Smooth muscle cell of the brain vasculature (primary cell): ENCODE data around the gene RBM47.
A peak's percentile ranks its signal among the peaks of the same experiment; 100 is the strongest.

Experiments
- DNase-seq: peaks from one replicate; pipeline ENCODE4 v3.0.0-alpha.2; 2012; ENCODE audit warnings: low read depth, low spot score

Gene RBM47

DNA sequence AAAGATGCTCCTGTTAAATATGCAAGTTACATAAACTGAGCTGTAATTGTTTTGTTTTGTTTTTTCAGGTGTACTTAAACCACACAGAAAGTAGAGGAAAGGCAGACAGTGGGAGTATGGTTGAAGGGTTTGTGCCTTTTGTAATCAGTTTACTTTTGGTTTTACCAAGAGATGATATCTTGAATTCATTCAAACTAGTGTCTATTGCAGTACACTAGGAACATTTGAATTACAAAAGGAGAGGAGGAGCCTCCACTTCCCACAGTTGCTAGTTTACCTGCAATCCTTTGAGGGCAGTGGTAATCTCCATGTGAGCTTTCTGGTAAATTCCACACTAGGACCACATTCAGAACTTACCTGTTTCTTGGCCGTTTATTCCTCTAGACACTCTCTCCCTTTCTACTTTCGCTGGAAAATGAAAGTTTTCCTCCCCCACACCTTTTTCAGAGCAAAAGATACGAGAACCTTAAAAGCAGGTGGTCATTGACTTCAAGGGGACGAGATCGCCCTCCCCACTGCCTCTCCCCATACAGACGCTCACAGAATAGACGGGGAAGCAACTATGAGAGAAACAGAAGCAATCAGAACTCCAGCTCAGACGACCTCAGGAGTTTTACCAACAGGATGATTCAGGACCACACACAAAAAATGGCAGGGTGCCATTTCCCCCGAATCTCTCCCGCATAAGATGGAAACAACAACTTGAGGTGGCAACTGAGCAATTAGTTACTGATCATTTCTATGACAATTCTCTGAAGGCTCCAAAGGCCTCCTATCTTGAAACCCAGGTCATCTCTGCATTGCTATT is 3.3 kb downstream of the RBM47 start:
- no peak for DNase-seq

- no peak for DNase-seq
Observed at GRCh38 chr4:40623707-40624106, 6.0 kb downstream of the RBM47 start.

- DNase-seq, result no peak
Observed at GRCh38 chr4:40622913-40623312, 6.8 kb downstream of the RBM47 start.

DNA sequence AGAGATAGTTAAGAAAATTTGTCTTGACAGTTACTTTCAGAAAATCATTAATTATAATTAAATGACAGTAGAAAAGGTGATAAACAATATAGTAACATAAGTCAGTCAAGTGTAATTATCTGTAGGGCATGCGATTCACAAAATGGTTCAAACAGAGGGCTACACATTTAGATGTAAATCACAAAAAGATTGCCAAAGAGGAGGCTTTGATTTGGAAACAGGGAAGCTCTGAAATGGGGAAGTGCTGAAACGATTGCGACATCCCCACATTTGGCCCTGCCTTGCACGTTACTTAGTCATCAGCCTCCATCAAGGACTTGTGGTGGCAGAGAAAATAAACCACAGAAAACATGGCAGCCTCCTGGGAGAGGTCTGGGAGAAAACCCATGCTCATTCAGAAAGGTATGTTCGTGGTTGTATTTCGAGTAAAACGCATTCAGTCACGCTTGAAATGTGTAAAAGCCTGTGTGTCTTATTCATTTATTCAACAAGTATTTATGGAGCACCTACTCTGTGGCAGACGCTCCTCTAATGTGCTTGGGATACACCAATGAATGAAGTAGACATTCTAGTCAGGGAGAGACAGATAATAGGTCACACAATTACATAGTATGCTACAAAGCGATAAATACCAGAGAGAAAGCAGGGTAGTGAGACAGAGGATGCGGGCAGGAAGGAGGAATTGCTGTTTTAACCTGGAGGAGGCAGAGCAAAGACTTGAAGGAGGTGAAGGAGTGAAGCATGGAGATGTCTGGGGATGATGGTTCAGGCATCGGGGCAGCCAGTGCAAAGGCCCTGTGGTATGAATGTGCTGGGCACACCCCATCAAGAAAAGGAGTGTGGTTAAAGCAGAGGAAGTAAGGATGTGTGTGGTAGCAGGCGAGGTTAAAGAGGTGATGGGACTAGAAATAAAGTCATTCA is 7.8 kb downstream of the RBM47 start:
- DNase-seq, result peak; percentile 15

DNA sequence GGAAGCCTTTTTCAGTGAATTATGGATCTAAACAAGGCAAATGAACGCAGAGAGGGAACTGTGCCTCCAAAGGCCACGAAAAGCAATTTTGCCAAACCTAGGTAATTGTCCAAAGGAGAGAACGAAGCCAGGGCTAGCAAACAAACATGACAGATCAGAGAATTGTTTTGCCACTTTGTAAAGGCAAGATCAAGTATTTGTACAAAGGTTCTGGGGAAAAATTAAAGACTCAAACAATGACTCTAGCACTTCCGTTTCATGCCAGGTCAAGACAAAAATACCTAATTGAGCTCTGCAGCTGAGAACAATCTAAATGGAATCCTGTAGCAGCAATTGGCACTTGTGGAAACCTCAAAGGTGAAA is 8.5 kb downstream of the RBM47 start:
- DNase-seq, result no peak

DNA sequence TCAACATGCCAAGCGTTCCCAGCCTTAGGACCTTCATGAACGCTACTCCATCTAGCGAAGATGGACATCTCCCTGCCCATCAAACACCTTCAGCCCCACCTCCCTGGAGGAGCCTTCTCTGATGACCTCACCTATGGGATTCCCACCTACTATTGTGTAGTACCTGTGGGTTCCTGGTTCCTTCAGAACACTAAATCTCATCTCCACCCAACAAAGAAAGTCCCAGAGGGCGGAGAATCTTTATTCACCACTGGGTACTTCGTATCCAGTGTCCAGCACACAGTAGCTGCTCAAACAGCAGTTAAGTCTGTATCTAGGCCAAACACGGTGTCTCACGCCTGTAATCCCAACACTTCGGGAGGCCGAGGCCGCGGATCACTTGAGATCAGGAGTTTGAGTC is 10.1 kb downstream of the RBM47 start:
- no peak for DNase-seq

- no peak for DNase-seq
Observed at GRCh38 chr4:40617872-40618271, 11.8 kb downstream of the RBM47 start.

- DNase-seq, result no peak
Observed at GRCh38 chr4:40614031-40614430, 15.6 kb downstream of the RBM47 start.

DNA sequence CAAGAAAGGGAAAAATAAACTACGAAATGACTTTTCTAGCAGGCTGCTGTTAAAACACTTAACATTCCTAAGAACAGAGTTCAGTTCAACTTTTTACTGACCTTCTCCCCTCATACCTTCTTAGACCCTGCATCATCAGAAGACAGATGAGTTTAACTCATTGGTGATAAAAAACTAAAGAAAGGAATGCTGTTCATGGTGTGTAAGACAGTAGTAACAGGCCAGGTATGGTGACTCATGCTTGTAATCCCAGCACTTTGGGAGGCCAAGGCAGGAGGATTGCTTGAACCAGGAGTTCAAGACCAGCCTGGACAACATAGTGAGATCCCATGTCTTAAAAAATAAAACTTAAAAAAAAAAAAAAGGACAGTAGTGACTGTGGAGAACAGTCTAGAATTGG is 16.2 kb downstream of the RBM47 start:
- DNase-seq, result no peak

DNA sequence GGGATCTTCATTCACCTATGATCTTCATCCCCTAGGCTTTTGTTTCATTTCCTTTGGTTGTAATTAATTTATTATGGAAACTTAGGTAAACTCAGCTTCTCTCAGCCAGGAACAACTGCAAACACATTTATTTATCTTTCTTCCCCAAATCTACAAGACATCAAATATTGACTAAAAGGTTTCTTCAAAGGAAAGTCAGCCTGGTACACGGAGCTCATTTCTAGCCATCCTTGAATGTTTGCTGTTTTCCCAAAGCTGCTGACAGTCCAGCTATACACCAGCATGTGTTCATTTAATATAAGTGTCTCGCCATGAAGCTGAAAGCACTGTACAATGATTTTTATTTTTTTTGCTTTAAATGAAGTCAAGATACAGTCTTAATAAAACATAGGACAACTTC is 16.8 kb downstream of the RBM47 start:
- DNase-seq, result no peak

GRCh38 chr4:40612283-40612682 is 17.4 kb downstream of the RBM47 start:
- DNase-seq, result no peak

- DNase-seq, result no peak
Observed at GRCh38 chr4:40608628-40609027, 21.0 kb downstream of the RBM47 start.

DNA sequence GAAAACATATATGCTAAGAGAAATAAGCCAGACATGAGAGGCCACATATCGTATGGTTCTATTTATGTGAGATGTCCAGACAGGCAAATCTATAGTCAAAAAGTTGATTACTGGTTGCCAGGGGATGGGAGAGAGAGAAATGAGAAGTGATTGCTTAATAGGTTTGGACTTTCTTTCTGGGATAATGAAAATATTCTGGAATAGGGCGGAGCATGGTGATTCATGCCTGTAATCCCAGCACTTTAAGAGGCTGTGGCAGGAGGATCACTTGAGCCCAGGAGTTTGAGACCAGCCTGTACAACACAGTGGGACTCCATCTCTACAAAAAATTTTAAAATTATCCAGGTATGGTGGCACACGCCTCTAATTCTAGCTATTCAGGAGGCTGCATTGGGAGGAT is 22.4 kb downstream of the RBM47 start:
- no peak for DNase-seq

DNA sequence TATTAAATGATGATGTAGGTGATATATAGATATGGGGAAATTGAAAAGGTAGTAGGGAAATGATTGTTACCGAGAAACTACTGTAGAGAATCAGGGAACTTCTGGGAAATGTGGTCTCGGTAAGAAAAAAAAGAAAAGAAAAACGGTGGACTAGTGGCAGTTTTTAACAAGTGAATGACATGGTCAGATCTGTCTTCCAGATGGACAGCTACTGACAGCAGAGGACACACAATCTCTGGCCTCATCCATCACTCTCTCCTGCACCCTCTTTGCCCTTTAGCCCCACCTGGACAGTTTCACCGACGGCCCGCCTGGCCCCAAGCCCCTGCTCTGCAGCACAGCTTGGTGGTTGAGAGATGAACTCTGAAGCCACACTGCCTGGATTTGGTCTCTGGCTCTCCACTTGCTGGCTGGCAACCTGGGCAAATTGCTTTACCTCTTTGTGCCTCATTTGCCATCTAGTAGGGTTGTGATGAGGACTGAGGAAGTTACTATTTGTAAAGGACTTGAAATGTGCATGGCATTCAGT is 23.4 kb downstream of the RBM47 start:
- DNase-seq, result no peak

- no peak for DNase-seq
Observed at GRCh38 chr4:40603281-40603680, 26.4 kb downstream of the RBM47 start.

DNA sequence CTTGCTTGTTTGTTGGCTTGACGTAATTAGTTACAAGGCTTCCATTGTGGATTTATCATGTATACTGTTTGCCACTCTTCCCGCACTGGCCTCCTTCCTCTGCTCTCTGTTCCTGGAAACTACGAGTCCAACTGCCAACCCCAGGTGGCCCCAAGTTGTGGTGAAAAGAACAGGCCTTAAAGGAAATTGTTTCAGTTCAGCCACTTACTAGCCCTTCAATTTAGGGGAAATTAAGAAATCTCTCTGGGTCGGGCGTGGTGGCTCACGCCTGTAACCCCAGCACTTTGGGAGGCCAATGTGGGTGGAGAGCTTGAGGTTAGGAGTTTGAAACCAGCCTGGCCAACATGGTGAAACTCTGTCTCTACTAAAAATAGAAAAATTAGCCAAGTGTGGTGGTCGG is 28.0 kb downstream of the RBM47 start:
- DNase-seq, result no peak

DNA sequence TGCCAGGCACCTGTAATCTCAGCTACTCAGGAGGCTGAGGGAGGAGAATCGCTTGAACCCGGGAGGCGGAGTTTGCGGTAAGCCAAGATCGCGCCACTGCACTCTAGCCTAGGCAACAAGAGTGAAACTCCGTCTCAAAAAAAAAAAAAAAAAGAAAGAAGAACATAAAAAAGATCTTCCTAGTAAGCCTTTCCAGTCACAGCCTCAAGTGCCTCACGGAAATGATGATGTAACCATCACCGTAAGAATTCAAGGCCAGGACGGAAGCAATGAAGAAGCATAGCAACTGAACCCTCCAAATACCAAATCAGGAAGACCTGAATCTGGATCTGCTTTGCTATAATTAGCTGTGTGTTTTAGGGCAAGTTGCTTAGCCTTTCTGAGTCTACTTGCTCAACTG is 28.8 kb downstream of the RBM47 start:
- no peak for DNase-seq

DNA sequence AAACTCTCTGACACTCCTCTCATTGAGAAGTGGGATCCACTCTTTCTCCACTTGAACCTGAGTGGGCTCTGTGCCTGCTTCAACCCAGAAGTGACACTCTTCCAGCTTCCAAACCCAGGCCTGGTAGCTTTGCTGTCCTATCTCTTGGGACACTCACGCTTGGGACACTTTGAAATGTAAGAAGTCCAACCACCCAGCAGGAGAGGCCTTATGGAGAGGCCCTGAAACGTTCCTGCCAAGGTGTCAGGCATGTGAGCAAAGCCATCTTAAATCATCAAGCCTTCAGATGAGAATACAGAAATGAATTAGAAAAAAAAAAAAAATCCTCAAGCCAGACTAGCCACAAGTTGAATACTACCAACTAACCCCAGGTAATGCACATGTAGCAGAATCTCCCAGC is 30.2 kb downstream of the RBM47 start:
- DNase-seq, result no peak

GRCh38 chr4:40596522-40596921 is 33.1 kb downstream of the RBM47 start:
- DNase-seq, result no peak

GRCh38 chr4:40595981-40596380 is 33.7 kb downstream of the RBM47 start:
- no peak for DNase-seq

DNA sequence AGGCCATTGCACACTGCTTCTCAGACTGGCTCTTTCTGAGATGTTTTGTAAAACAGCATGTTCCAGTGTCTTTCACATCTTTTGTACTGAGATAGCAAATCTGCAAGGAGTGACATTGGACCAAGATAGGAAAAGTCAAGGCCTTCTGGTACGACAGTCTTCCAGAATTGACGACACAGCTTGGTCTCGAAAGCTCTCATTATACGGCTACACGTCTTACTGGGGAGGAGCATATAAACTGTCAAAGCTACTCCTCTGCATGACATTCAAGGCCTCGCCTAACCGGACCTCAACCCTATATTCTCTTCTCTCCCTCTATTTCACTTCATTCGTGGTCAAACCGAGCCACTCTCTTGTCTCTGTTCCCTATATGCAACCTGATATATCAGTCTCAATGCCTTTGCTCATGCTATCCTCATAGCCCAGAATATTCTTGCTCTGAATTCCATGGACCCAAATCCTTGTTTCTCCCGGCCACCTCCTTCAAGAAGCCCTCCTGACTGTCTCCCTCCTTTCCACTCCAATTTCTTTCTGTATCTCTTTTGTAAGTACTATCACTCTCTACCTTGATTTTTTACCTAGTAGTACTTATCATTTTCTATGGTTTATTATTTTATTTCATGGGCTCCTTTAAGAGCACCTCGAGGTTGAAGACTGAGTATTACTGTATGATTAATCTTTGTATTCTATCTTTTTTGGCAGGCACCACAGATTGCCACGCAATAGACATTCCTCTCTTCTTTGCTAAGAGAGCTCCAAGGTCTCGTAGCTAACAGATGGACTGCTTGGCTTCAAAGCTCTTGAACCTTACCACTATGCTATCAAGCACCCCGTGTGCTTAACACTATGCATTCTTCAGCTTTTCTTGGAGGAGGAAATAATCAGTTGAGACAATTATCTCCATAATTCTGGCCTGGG is 35.1 kb downstream of the RBM47 start:
- DNase-seq, result no peak

DNA sequence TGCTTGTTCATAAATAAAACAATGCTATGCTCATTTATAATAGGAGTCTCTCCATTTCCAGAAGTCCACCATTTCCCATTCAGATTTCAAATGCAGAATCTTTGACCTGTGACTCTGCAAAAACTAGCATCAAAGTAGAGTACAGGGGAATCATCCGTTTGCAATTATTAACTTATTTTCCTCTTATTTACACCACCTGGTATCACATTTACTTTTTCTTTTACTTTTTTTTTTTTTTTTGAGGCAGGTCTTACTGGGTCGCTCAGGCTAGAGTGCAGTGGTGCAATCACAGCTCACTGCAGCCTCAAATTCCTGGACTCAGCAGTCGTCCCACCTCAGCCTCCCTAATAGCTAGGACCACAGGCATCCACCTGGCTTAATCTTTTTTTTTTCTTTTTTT is 37.6 kb downstream of the RBM47 start:
- no peak for DNase-seq
